HCEC 1CT (cell line): ENCODE results near the gene LTBR.

ENCODE experiments used
- DNase-seq: peaks from one replicate; pipeline ENCODE4 v3.0.0-alpha.2; 2017

The LTBR gene

DNA sequence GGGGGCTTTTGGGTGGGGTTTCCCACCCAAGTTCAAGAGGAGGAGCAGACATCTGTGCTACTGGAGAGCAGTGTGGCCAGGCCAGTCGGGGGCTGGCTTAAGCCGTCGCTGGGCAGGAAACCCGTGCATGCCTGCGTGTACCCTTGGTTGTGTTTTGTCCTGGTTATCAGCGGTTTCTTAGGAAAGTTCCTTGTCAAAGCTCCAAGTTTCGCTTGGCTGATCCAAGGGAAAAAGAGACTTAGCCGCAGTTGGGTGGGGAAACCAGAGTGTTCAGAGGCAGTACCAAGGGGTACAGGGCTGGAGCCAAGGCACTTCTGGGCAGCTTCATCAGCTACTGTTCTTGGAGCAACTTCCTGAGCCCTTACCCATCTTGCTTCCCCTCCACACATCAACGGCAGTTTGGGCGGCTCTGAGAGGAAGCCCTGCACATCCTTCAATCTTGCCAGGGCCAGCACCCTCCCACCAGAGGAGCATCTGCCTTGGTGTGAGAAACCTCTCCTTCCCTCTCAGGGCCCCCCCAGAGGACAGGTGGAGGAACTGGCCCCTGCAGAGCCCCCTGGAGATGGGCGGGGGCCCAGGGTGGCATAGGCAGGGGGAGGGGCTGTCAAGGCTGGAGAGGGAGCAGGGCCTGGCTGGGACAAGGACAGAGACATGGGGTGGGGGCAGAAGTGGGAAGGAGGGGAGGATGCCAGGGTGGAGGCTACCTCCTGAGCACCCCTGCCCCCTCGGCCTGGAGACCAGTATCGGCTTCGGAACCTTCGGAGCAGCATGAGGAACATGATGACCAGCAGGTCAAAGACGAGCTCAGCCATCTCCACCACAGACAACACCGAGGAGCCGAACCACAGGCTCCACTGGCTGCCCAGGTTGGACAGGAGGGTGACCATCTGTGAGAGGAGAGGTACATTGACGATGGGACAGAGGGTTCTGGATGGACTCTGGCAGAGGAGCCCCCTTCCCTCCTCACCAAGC is 36.3 kb upstream of the LTBR start:
- no peak for DNase-seq

DNA sequence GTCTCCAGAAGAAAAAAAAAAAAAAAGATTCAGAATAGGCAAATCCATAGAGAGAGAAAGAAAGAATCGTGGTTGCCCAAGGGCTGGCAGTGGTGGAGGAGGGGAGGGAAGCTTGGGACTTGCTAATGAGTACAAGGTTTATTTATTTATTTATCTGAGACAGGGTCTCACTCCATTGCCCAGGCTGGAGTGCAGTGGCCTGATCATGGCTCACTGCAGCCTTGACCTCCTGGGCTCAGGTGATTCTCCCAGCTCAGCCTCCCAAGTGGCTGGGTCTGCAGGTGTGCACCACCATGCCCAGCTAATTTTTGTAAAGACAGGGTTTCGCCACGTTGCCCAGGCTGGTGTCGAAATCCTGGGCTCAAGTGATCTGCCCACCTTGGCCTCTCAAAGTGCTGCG is 32.3 kb upstream of the LTBR start:
- no peak for DNase-seq

DNA sequence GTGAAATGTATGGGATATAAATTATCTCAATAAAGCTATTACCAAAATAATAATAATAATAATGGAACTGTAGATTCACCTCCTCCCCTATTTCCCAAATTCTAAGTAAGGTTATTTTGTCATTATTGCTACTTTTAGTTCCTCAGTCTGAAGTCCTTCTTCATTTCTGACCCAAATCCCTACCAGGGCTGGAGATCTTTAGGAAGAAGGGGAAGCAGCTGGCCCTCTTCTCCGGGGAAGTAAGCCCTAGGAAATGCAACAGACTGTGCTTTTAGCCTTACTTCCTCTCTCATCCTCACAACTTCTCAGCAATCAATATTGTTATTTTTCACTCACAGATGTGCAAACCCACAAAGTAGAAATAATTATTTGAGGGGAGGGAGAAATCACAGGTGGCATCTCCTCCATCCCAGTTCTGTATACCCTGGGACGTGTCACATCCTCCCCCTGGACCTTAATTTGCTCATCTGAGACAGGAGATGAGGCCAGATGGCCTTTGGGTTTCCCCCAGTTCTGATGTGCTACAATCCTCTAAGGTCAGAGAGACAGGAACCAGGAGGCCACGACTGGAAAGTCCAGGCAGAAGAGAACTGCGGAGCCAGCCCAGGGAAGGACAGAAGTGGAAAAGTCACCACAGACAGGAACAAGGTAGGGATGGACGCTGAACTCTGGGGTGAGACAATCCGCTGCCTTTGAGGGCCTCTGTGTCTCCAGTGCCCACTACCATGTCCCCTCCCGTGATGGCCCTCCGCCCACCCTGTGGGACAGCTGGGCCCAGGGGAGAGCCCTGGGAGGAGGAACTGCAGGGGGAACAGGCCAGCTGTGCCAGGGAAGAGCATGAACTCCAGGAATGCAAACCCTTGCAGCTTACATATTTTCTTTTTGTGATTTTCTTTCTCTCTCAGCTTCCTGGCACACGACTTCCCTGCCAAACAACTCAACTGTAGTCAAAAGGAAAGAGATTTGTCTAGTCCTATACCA is 31.5 kb upstream of the LTBR start:
- no peak for DNase-seq

DNA sequence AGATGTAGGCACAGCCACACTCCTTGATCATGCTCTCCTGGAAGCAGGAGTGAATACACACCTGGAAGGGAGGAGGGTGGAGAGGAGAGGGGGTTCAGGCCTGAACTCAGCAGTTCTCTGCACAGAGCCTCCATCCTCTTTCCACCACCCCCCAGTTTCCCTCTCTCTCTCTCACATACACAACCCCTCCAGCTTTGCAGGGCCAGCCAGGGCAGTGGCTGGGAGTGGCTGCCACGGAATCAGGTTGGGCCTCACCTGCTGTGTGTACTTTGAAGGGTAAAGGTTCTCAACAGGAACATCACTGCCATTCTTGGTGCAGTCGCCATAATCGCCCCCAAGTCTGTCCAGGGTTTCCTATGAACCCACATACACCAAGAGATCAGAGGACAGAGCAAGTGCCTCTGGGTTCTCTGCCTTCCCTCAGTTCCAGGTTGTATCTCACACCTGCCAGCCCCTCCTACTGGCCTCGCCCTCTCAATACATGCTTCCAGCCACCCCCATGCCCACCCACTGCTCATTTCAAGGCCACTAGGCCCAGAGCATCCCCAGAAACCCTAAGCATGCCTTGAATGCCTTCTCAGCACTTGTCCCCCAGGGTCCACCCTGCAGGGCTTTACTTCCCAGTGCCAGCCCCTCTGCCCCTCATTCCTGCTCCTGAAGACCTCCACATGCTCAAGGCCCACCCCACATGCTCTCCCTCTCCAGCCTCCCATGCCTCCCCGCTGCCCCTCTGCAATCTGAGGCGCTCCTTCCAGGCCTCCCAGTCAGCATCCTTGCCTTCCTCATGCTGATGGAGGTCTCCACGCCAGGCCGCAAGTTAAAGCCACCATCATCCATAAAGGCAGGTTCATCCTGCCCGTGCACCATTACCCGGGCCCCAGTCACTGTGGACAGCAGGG is 29.2 kb upstream of the LTBR start:
- no peak for DNase-seq

DNA sequence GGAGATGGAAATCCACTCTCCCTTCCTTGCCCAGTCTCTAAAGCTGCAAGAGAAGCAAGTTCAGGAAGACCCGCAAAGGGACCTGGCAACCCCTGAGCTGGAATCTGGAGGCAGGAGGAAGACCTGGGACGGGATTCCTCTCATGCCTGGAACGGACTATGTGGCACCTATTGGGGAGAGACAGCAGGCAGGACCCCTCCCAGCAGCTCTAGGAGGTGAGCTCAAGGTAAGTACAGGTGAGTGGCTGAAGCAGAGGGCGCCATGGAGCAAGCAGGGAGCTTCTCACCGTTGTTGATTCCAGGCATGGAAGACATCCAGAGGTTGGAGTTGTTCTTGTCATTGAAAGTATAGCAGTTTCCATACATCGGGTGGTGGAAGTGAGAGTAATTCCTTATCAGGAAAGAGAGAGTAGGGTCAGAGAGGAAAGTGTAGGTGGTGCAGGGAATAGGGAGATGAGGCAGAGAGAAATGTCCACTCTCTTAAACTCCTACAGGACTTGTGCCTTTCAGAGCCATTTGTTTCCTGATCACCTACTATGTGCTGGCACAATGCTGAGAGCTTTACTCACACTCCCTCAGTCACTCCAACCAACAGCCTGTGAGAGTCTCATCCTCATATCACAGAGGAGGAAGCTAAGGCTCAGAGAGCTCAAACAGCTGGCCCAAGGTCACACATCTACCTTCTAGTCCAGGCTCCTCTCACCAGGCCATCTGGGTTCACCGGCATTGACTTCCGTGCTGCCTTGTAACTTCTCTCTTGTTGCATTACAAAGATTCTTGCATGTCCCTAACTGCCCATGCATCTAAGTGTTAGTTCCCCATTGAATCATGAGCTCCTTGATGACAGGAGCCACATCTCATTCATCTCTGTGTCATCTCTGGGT is 28.2 kb upstream of the LTBR start:
- no peak for DNase-seq

DNA sequence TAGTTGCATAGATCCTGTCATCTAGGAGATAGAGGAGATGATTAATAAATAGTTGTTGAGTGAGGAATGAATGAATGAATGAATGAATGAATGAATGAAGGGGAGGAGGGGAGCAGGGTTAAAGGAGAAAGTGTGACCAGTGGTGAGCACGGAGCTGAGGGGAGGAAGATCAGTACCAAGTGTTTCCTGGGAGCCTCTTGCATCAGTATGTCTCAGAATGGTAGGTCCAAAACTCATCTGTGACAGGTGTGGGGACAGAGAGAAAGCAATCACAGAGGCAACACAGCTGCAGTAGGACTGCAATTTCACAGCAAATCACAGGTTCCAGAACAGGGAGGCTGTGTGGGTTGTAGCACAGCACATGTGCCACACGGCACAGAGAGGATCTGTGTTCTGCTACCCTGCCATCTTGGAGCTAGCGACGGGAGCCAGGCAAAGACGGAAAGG is 27.6 kb upstream of the LTBR start:
- DNase-seq: no peak

DNA sequence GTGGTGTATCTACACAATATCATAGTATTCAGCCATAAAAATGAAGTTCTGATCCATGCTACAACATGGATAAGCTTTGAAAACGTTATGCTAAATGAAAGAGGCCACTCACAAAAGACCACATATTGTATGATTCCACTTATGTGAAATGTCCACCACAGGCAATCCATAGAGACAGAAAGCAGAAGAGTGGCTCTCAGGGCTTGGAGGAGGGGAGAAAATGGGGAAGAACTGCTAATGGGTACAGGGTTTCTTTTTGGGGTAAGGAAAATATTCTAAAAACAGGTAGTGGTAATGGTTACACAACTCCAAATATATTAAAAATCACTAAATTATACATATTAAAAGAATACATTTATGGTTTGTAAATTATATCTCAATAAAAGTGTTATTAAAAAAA is 25.1 kb upstream of the LTBR start:
- DNase-seq: no peak

DNA sequence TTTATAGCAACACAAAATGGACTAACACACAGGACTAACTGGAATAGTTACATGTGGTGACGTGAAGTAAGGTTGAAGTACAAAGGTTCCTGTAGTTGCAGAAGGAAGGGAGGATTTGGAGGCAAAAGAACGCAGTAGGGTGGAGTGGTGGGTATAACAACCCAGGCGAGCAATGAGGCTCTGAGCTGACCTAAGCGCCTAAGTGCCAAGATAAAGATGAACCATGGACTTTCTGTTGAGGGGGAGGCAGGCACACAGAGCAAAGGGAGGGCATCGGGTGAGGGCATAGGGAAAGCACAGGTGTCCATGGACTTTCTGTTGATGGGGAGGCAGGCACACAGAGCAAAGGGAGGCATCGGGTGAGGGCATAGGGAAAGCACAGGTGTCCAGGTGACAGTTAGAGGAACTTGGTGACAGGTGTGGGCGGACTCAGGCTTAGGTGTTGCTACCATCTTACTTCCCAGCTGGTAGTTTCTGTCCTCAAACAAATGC is 23.8 kb upstream of the LTBR start:
- DNase-seq: no peak

DNA sequence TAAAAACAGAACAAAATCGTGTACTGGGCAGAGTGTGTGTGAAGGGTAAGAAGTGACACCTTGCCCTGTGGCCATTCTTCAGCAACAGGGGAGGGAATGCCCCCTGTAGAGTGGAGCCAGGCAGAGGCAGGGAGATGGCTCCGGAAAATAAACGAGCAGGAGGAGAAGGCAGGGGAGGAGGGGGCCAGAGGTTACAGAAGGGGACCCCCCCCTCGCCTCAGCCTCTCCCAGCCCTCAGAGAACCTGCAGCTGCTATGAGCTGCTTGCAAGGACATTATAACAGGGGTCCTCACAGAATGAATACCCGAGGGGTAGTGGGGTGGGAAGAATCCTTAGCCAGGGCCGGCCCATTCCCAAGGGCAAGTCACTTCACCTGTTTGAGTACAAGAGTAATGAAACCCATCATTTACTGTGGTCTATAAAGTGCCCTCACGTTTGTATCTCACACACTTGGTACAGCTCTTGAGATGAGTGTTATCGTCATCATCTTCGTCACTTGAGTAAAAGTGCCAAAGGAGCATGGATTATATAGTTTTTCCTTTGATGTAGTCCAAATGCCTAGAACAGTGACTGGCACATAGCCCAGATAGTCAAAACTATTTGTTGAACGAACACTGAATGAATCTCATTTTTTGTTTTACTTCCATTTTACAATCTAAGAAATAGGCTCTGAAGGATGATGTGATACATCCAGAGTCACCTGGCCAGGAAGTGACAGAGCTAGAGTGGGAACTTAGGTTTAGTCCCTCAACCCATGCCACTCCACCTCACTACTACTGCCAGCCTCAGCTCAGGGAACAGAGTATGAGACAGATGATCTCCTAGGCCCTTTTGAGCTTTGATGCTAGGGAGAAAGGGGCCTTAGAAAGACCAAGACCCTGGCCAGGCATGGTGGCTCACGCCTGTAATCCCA is 23.1 kb upstream of the LTBR start:
- DNase-seq: no peak

DNA sequence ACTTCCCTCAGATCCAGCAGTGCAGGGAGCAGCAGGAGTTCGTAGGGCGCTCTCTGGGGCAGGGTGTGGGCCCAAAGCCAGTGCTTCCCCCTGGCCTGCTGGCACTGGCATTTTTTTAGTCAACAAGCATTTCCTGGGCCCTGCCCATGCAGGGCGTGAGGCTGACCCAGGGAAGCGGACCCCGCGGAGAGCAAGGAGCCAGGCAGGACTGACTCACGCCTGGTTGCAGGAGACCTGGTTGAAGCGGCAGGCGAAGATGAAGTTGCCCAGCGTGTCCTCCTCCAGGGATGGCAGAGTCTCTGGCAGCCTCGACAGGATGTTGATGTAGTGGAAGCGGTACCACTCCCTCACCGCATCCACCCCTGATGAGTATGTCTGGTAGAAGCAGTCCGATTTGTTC is 22.1 kb upstream of the LTBR start:
- DNase-seq: no peak

DNA sequence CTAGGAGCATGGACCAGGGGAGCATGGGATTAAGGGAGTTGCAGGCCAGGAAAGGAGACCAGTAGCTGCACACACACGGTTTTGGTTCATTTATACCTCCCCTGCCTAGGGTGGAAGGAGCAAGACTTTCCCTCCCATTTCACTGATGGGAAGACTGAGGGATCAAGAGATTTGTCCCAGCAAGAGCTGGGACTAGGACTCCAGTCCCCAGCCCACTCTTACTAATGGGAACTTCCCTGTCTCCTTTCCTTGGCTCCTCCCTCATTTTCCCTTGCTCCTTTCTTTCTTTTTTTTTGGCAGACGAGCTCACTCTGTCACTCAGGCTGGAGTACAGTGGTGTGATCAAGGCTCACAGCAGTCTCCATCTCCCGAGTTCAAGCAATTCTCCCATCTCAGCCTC is 21.6 kb upstream of the LTBR start:
- DNase-seq: no peak

DNA sequence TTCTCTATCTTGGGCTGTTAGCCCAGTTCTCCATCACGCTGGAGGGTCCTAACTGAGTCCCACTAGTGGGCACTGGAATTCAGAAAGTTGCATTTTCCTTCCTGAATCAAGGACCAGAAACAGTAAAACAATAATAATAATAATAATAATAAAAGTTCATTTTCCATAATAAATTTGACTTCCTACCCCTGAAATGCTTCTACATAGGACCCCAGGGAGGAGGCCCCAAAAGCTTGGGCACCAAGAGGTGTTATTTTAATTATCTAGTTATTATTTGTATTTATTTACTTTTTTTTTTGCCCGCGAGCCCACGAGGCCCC is 21.0 kb upstream of the LTBR start:
- no peak for DNase-seq

DNA sequence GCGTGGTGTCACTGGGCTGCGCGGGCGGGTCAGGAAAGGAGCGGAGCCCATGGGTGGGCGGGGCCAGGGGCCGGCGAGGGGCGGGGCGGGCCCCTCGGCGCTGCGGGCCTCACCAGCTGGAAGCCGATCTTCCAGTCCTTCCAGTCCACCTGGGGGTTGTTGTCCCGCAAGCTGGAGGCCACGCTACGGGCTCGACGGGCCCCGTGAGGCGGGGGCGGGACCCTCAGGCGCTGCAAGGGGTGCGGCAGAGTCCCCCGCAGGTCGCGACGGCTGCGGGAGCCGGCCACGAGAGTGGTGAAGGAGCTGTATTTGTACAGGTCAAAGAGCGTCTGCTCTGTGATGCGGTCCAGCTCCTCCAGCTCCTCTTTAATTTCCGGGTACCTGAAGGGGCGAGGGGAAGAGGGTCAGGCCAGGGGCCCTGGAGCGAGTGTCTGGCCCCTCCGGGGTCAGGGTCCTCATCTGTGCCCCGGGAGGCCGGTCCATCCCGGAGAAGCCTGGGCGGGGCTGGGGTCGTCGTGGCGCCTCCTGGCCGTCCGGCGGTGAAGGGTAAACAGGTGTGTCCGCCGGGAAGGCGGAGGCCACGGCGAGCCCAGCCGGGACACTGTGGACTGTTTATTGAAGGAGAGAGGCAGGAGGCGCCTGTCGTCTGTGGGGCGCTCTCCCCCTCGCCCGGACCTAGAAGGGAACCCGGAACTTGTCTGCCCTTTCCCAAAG is 20.5 kb upstream of the LTBR start:
- DNase-seq: peak; percentile 63

DNA sequence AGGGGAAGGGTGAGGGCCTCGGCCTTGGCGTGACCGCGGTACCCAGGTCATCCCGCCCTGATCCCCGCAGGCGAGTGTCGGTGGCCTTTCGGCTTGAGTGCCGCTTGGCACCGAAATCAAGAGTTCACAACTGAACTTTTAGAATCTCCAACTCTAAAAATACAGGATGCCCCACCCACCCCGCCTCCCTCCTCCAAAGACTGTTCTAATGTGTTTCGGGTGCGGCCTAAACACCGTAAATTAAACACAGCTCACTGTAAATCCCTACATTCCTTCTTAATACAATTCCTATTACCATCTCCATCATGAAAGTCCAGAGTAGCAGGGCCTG is 20.0 kb upstream of the LTBR start:
- DNase-seq: no peak

DNA sequence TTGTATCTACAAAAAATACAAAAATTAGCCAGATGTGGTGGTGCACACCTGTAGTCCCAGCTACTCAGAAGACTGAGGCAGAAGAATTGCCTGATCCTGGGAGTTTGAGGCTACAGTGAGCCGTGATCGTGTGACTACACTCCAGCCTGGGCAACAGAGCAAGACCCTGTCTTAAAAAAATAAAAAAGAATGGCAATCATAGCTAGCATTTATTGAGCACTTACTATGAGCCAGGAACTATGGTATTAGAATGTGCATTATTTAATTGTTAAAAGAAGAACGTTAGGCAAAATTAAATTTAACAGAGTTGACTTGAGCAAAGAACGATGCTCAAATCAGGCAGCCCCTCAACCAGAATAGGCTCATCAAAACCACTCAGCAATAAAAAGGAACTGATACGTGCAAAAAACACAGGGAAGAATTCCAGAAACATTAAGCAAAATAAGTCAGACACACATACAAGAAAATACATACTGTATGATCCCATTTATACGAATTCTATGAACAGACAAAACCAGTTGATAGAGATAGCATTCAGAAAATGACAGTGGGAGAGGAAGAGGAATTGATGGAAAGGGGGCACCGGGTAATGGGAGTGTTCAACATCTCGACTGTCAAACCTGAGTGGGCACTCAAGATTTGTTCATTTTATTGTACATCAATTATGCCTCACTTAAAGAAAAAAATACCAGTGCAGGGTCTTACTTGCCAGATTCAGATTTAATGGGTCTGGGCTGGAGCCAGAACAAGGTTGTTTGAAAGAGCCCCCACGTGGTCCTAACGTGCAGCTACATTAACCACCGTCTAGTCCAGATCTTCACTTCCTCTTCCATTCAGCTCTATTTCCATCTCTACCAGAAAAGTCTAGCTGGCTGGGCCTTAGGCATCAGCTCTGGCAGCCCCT is 16.6 kb upstream of the LTBR start:
- DNase-seq: peak; percentile 43

DNA sequence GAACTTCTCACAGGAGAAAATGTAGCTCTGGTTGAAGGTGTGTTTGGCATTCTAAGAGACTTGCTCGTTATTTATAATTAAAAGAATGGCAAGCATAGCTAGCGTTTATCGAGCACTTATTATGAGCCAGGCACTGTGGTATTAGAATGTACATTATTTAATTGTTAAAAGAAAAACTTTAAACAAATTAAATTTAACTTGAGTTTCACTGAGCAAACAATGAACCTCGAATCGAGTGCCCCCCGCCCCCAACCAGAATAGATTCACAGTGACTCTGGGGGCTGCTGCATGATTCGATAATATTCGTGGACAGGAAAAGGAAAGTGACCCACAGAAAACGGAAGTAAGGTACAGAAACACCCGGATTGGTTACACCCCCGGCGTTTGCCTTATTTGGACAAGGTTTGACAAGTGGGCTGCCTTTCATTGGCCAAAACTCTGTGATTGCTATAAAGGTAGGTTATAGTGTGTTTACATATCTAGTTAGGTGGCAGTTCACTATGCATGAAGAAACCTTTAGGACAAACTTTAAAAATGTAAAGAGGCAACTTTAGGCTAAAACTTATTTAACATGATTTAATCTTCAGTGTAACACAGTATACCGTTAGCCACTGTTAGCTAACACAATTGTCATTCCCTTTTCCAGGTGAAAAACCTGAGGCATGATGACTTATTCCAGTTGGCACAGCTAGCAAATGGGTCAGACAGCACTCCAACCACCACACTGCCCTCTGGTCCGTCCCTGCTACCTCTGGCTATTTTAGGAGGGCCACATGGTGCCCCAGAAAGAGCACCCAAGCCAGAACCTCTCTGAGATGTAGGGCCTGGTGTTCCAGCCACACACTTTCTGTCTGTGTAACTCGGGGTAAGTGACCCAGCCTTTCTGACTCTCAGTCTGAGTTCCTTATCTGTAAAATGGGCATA is 15.7 kb upstream of the LTBR start:
- DNase-seq: no peak

DNA sequence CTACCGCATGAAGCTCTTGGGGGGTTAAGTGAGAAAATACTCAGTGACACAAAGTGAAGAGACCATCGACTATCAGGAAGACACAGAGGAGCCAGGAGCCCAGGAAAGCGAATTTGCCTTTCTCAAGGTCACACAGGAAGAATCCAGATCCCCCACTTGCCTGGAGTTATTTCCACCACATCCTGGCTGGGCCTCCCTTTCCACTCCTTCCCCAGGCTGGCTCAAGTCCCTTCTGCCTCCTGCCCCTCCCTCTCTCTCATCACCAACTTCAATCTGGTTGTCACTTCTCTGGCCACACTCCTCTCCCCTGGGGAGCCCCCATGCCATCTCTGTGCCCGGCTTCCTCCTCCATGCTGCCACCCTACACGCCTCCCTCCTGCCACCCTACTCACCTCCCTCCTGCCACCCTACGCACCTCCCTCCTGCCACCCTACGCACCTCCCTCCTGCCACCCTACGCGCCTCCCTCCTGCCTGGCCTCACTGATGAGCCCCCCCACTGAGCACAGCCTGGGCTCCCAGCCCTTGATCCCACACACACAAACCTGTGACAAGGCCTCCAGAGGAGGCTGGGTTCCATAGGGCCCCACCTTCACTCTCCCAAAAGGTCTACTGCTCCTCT is 14.9 kb upstream of the LTBR start:
- DNase-seq: no peak
